Neural progenitor cell (in vitro differentiated cells): Measurements from ENCODE around the gene STPG1.

Experiments used
- EZH2 ChIP-seq: fragments of 200-600 bp; sonication (generic); IDR thresholded peaks from 2 replicates; pipeline ENCODE4 v1.6.1; 2017; ENCODE audit warnings: antibody characterized with exemption, mild to moderate bottlenecking, moderate library complexity
- TF ChIP-seq, protein P1 (sequence below): fragments of 200-600 bp; sonication (generic); IDR thresholded peaks from 2 replicates; pipeline ENCODE4 v1.5.1; 2017; ENCODE audit warnings: antibody characterized with exemption, mild to moderate bottlenecking

DNA sequence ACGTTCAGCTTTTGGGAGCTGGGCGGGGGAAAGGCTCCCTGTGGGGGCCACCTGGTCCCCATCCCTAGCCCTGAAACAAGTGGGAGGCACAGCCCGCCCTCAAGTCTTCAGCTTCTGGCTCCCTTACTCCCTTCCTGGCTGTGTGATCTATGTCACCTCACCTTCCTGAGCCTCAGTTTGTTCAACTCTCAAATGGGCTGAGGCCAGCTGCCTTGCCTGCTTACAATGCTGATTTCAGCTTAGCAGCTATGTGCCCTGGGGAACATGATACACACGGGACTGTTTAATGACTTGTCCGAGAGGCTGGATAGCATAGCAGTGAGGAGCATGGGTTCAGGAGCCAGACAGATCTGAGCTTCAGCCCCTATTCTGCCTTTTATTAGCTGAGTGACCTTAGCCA, 75.1 kb downstream of the STPG1 start:
- TF ChIP-seq, protein P1, sequence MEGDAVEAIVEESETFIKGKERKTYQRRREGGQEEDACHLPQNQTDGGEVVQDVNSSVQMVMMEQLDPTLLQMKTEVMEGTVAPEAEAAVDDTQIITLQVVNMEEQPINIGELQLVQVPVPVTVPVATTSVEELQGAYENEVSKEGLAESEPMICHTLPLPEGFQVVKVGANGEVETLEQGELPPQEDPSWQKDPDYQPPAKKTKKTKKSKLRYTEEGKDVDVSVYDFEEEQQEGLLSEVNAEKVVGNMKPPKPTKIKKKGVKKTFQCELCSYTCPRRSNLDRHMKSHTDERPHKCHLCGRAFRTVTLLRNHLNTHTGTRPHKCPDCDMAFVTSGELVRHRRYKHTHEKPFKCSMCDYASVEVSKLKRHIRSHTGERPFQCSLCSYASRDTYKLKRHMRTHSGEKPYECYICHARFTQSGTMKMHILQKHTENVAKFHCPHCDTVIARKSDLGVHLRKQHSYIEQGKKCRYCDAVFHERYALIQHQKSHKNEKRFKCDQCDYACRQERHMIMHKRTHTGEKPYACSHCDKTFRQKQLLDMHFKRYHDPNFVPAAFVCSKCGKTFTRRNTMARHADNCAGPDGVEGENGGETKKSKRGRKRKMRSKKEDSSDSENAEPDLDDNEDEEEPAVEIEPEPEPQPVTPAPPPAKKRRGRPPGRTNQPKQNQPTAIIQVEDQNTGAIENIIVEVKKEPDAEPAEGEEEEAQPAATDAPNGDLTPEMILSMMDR, result no peak
- no peak for TF ChIP-seq EZH2
